ENCODE measurements around the gene FLT3. TPM values are rescaled to one million over a fixed set of nuclear protein-coding genes. Genes with fewer than 3 reads are reported as not detected.

Gene FLT3
- total RNA-seq, 1 donor from 2014 or later = 0.07 TPM

GRCh38 chr13:28058866-28059613, 41.3 kb downstream of the FLT3 start:
- Mint-ChIP-seq H3K27me3 (no peaks in the 10 kb centered on the region), H3K36me3 (ENCODE audit: low read depth) (no peaks in the 10 kb centered on the region), H3K9me3 (no peaks in the 10 kb centered on the region), H3K4me1 (peaks cover 27% of the 10 kb centered on the region), H3K27ac (no peak overlapping the region), H3K4me3 (no peak overlapping the region)
- intact Hi-C loops (cut with micrococcal nuclease) = no loop called here
- no peak for TF ChIP-seq CTCF (IDR thresholded peaks at IDR 0.05)
- ChIA-PET CTCF (interaction anchor here (1.0 kb wide), 1 partner anchor 738 kb away, joined by 4 read pairs; no protein-coding TSS in a partner anchor), POLR2A (no interaction called here)
- no peak for DNase-seq
- peak; percentile 45 for ATAC-seq (ENCODE audit: low read depth)

- intact Hi-C loops (cut with micrococcal nuclease) = loop anchor here (1.0 kb wide), 1 partner anchor 8 kb away; no protein-coding TSS in a partner anchor
- ChIA-PET POLR2A (interaction anchor here (0.6 to 1.8 kb wide), 4 partner anchors 9 to 788 kb away, joined by 3 to 5 read pairs (median 4); no protein-coding TSS in a partner anchor), CTCF (interaction anchor here (0.9 to 1.1 kb wide), 3 partner anchors 29 to 227 kb away, joined by 3 to 5 read pairs (median 3); no protein-coding TSS in a partner anchor)
- TF ChIP-seq CTCF (IDR thresholded peaks at IDR 0.05) = no peak
- Mint-ChIP-seq H3K27me3 (no peaks in the 10 kb centered on the region), H3K36me3 (ENCODE audit: low read depth) (no peaks in the 10 kb centered on the region), H3K4me3 (peak overlapping the region; percentile 62), H3K4me1 (peaks cover 27% of the 10 kb centered on the region), H3K27ac (peak overlapping the region; percentile 12), H3K9me3 (no peaks in the 10 kb centered on the region)
- ATAC-seq (ENCODE audit: low read depth) (peak; percentile 80), DNase-seq (no peak)
These were observed 43.2 kb downstream of the FLT3 start for GRCh38 chr13:28056970-28057712.

GRCh38 chr13:28056426-28056825, 44.0 kb downstream of the FLT3 start:
- no peak for TF ChIP-seq CTCF (IDR thresholded peaks at IDR 0.05)
- Mint-ChIP-seq H3K36me3 (ENCODE audit: low read depth) (no peaks in the 10 kb centered on the region), H3K4me1 (peaks cover 27% of the 10 kb centered on the region), H3K9me3 (no peaks in the 10 kb centered on the region), H3K27ac (no peak overlapping the region), H3K27me3 (no peaks in the 10 kb centered on the region), H3K4me3 (no peak overlapping the region)
- no peak for DNase-seq
- ChIA-PET CTCF (interaction anchor here (0.9 to 1.2 kb wide), 2 partner anchors 72 to 226 kb away, joined by 3 read pairs; no protein-coding TSS in a partner anchor), POLR2A (interaction anchor here (1.8 kb wide), 1 partner anchor 25 kb away, joined by 5 read pairs; no protein-coding TSS in a partner anchor)
- intact Hi-C loops (cut with micrococcal nuclease) = no loop called here
- no peak for ATAC-seq (ENCODE audit: low read depth)

- intact Hi-C loops (cut with micrococcal nuclease) = no loop called here
- peak overlapping the region; percentile 2 for H3K27ac Mint-ChIP-seq
These were observed 45.0 kb downstream of the FLT3 start for GRCh38 chr13:28055357-28055756.

More at GRCh38 chr13:28055357-28055756, 45.0 kb downstream of the FLT3 start:
- H3K36me3 Mint-ChIP-seq (ENCODE audit: low read depth) = no peaks in the 10 kb centered on the region
- no peaks in the 10 kb centered on the region for H3K27me3 Mint-ChIP-seq
- H3K4me1 Mint-ChIP-seq = peaks cover 29% of the 10 kb centered on the region
- H3K9me3 Mint-ChIP-seq = no peaks in the 10 kb centered on the region
- ChIA-PET POLR2A (no interaction called here), CTCF (interaction anchor here (1.1 to 1.2 kb wide), 2 partner anchors 57 to 71 kb away, joined by 3 read pairs; no protein-coding TSS in a partner anchor)
- no peak overlapping the region for H3K4me3 Mint-ChIP-seq
- ATAC-seq (ENCODE audit: low read depth) (no peak), DNase-seq (no peak)
- TF ChIP-seq CTCF (IDR thresholded peaks at IDR 0.05) = no peak
